GM19463 (cell line): ENCODE results near the gene STIM1.
"Not testable (repeated sequence)": the region's sequence is repeated elsewhere in the genome, so short reads cannot be mapped to it uniquely, and the experiment has no call there.

Experiments
- ATAC-seq: cut with Tn5 transposase; IDR thresholded peaks from one replicate; pipeline ENCODE4 v1.9.1; 2021; ENCODE audit warnings: mild to moderate bottlenecking, moderate library complexity; ENCODE audit not compliant: unreplicated experiment

The STIM1 gene

GRCh38 chr11:3854977-3855807, at the start of gene STIM1:
Gene STIM1, plus strand, starts transcription at chr11:3855664. Its CDS starts 607 bp downstream, at chr11:3856271.
- ATAC-seq = peak; percentile 61

- peak; percentile 72 for ATAC-seq
Observed at GRCh38 chr11:3807909-3808860, 47.3 kb upstream of the STIM1 start, which contains the start of gene PGAP2. Gene PGAP2, plus strand, starts transcription at chr11:3808560. Its CDS starts 2,700 bp downstream, at chr11:3811260.

- ATAC-seq = peak; percentile 74
Observed at GRCh38 chr11:3808861-3809623, 46.4 kb upstream of the STIM1 start.

GRCh38 chr11:3809624-3809928, 45.9 kb upstream of the STIM1 start:
- no peak for ATAC-seq

GRCh38 chr11:3810446-3810845, 45.0 kb upstream of the STIM1 start:
- no peak for ATAC-seq

- ATAC-seq = no peak
Observed at GRCh38 chr11:3810951-3811350, 44.5 kb upstream of the STIM1 start.

- ATAC-seq = not testable (repeated sequence)
Observed at GRCh38 chr11:3814832-3815231, 40.6 kb upstream of the STIM1 start.

GRCh38 chr11:3815845-3816244, 39.6 kb upstream of the STIM1 start:
- ATAC-seq = no peak

GRCh38 chr11:3816673-3817072, 38.8 kb upstream of the STIM1 start:
- ATAC-seq = no peak

GRCh38 chr11:3817181-3817800, 38.2 kb upstream of the STIM1 start:
- no peak for ATAC-seq

- no peak for ATAC-seq
Observed at GRCh38 chr11:3820971-3821370, 34.5 kb upstream of the STIM1 start.

GRCh38 chr11:3822312-3822711, 33.2 kb upstream of the STIM1 start:
- no peak for ATAC-seq

- no peak for ATAC-seq
Observed at GRCh38 chr11:3823303-3823702, 32.2 kb upstream of the STIM1 start.

GRCh38 chr11:3823762-3824506, 31.5 kb upstream of the STIM1 start:
- ATAC-seq = no peak

- ATAC-seq = peak; percentile 83
Observed at GRCh38 chr11:3824714-3825472, 30.6 kb upstream of the STIM1 start.

GRCh38 chr11:3825473-3826154, 29.9 kb upstream of the STIM1 start:
- ATAC-seq = no peak

GRCh38 chr11:3826721-3827120, 28.7 kb upstream of the STIM1 start:
- ATAC-seq = no peak

- no peak for ATAC-seq
Observed at GRCh38 chr11:3827434-3828186, 27.9 kb upstream of the STIM1 start.
